Neural cell (in vitro differentiated cells): ENCODE measurements around the gene CFAP92. TPM values are rescaled to one million over a fixed set of nuclear protein-coding genes. Genes with fewer than 3 reads are reported as not detected.

ENCODE experiments used
- H2AFZ ChIP-seq: fragments of 200-600, 300-800 bp; sonication (generic), shearing (Covaris generic); 2 replicates; pipeline ENCODE4 v1.6.0; 2014; ENCODE audit warnings: low read depth, mild to moderate bottlenecking, antibody characterized with exemption, low read length, moderate library complexity
- H3F3A ChIP-seq: fragments of 200-600 bp; shearing (Covaris generic); 2 replicates; pipeline ENCODE4 v1.6.1; 2016; ENCODE audit warnings: mild to moderate bottlenecking, moderate library complexity, mixed read lengths, antibody characterized with exemption, low read length; ENCODE audit not compliant: insufficient read depth, poor library complexity, severe bottlenecking
- H3K27ac ChIP-seq: fragments of 200-600, 300-800 bp; sonication (generic), shearing (Covaris generic); 2 replicates; pipeline ENCODE4 v1.5.1; 2014; ENCODE audit warnings: mild to moderate bottlenecking, low read length, moderate library complexity
- H3K27me3 ChIP-seq: fragments of 300-800, 200-600 bp; sonication (generic), shearing (Covaris generic); 2 replicates; pipeline ENCODE4 v1.6.0; 2014; ENCODE audit warnings: mild to moderate bottlenecking, low read depth, low read length, moderate library complexity; ENCODE audit not compliant: insufficient read depth
- H3K36me3 ChIP-seq: fragments of 300-800, 200-600 bp; sonication (generic), shearing (Covaris generic); 2 replicates; pipeline ENCODE4 v1.5.1; 2014; ENCODE audit warnings: mild to moderate bottlenecking, antibody characterized with exemption, low read length, moderate library complexity; ENCODE audit not compliant: insufficient read depth
- H3K4me2 ChIP-seq: fragments of 300-800, 200-600 bp; sonication (generic), shearing (Covaris generic); 2 replicates; pipeline ENCODE4 v1.6.0; 2014; ENCODE audit warnings: mild to moderate bottlenecking, low read length
- H3K4me3 ChIP-seq: fragments of 300-800, 200-600 bp; sonication (generic), shearing (Covaris generic); 2 replicates; pipeline ENCODE4 v1.5.1; 2014; ENCODE audit warnings: mild to moderate bottlenecking, low read length, moderate library complexity
- H3K79me2 ChIP-seq: fragments of 200-600 bp; shearing (Covaris generic); replicated peaks from 2 replicates; pipeline ENCODE4 v1.6.0; 2014; ENCODE audit warnings: mild to moderate bottlenecking, low read length, moderate library complexity; ENCODE audit not compliant: insufficient read depth
- H3K9ac ChIP-seq: fragments of 300-800, 200-600 bp; sonication (generic), shearing (Covaris generic); 2 replicates; pipeline ENCODE4 v1.6.1; 2016; ENCODE audit warnings: mild to moderate bottlenecking, low read length, mixed read lengths
- H3K9me2 ChIP-seq: fragments of 200-600 bp; shearing (Covaris generic); 2 replicates; pipeline ENCODE4 v1.6.1; 2016; ENCODE audit warnings: mild to moderate bottlenecking, low read length, mixed read lengths; ENCODE audit not compliant: insufficient read depth
- H3K9me3 ChIP-seq: fragments of 200-600, 300-800 bp; sonication (generic), shearing (Covaris generic); 2 replicates; pipeline ENCODE4 v1.6.1; 2016; ENCODE audit warnings: mild to moderate bottlenecking, mixed run types, low read length, moderate library complexity, mixed read lengths
- H4K20me1 ChIP-seq: fragments of 200-600 bp; shearing (Covaris generic); 2 replicates; pipeline ENCODE4 v1.6.1; 2016; ENCODE audit warnings: mild to moderate bottlenecking, mixed run types; ENCODE audit not compliant: insufficient read depth
- EP300 ChIP-seq: fragments of 450-650 bp; conservative IDR thresholded peaks from 2 replicates; pipeline ENCODE4 v1.6.1; 2014; ENCODE audit warnings: antibody characterized with exemption, mild to moderate bottlenecking, moderate library complexity; ENCODE audit not compliant: poor library complexity, severe bottlenecking
- EZH2 ChIP-seq: fragments of 200-600, 300-800 bp; shearing (Covaris generic), sonication (generic); IDR thresholded peaks from 2 replicates; pipeline ENCODE4 v1.6.1; 2014; ENCODE audit warnings: antibody characterized with exemption, low read length, borderline replicate concordance, mild to moderate bottlenecking; ENCODE audit not compliant: insufficient read depth, poor library complexity, severe bottlenecking
- POLR2AphosphoS5 ChIP-seq: IDR thresholded peaks from 2 replicates; pipeline ENCODE4 v1.6.1; 2012
- RAD21 ChIP-seq: fragments of 450-650 bp; conservative IDR thresholded peaks from 2 replicates; pipeline ENCODE4 v1.6.1; 2014; ENCODE audit warnings: antibody characterized with exemption, mild to moderate bottlenecking, moderate library complexity
- SMC3 ChIP-seq: fragments of 450-650 bp; conservative IDR thresholded peaks from 2 replicates; pipeline ENCODE4 v1.6.1; 2014; ENCODE audit warnings: antibody characterized with exemption, mild to moderate bottlenecking, moderate library complexity; ENCODE audit not compliant: poor library complexity
- TAF1 ChIP-seq: IDR thresholded peaks from 2 replicates; pipeline ENCODE4 v1.6.1; 2012; ENCODE audit warnings: low read depth
- polyA plus RNA-seq: library from polyadenylated mRNA; depleted of rRNA; stranded (reverse); fragments of >200 nt; gene quantifications from 2 replicates; pipeline ENCODE4 v1.2.3, GENCODE V29; 2014
- TF ChIP-seq, protein P1 (sequence below): IDR thresholded peaks from 2 replicates; pipeline ENCODE4 v1.6.1; 2012; ENCODE audit warnings: borderline replicate concordance
- TF ChIP-seq, protein P2 (sequence below): fragments of 450-650 bp; IDR thresholded peaks from 2 replicates; pipeline ENCODE4 v1.5.1; 2014; ENCODE audit warnings: antibody characterized with exemption, mild to moderate bottlenecking, moderate library complexity; ENCODE audit not compliant: poor library complexity, severe bottlenecking

The CFAP92 gene
- polyA plus RNA-seq, 1 donor from 2014 or later = 0.69 TPM

DNA sequence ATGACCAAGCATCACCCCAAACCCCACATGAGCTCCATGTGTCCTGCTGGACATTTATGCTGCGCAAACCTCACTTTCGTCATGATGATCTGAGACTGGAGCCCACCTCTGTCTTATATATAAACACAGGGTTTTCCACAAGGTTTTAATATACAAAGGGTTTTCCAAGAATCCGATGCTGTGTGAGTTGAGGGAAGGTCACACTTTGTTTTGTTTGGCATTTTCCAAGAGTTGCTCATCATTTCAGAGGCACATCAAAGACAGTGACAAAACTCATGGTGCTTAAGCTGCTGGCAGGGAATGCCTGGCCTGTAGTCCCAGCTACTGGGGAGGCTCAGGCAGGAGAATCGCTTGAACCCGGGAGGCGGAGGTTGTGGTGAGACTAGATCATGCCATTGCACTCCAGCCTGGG lies 27.3 kb upstream of the CFAP92 start:
- TF ChIP-seq TAF1 (no peak), EP300 (no peak), POLR2AphosphoS5 (no peak), RAD21 (no peak)
- TF ChIP-seq, protein P1, sequence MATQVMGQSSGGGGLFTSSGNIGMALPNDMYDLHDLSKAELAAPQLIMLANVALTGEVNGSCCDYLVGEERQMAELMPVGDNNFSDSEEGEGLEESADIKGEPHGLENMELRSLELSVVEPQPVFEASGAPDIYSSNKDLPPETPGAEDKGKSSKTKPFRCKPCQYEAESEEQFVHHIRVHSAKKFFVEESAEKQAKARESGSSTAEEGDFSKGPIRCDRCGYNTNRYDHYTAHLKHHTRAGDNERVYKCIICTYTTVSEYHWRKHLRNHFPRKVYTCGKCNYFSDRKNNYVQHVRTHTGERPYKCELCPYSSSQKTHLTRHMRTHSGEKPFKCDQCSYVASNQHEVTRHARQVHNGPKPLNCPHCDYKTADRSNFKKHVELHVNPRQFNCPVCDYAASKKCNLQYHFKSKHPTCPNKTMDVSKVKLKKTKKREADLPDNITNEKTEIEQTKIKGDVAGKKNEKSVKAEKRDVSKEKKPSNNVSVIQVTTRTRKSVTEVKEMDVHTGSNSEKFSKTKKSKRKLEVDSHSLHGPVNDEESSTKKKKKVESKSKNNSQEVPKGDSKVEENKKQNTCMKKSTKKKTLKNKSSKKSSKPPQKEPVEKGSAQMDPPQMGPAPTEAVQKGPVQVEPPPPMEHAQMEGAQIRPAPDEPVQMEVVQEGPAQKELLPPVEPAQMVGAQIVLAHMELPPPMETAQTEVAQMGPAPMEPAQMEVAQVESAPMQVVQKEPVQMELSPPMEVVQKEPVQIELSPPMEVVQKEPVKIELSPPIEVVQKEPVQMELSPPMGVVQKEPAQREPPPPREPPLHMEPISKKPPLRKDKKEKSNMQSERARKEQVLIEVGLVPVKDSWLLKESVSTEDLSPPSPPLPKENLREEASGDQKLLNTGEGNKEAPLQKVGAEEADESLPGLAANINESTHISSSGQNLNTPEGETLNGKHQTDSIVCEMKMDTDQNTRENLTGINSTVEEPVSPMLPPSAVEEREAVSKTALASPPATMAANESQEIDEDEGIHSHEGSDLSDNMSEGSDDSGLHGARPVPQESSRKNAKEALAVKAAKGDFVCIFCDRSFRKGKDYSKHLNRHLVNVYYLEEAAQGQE = no peak
- no peaks in the 10 kb centered on the region for H3K27me3 ChIP-seq
- no peaks in the 10 kb centered on the region for H3K9me3 ChIP-seq
- no peaks in the 10 kb centered on the region for H3F3A ChIP-seq
- no peak overlapping the region for H3K4me2 ChIP-seq
- no peaks in the 10 kb centered on the region for H4K20me1 ChIP-seq
- H3K9ac ChIP-seq = no peak overlapping the region
- no peaks in the 10 kb centered on the region for H3K36me3 ChIP-seq
- no peaks in the 10 kb centered on the region for H3K9me2 ChIP-seq
- H3K4me3 ChIP-seq = no peak overlapping the region
- no peaks in the 10 kb centered on the region for H3K79me2 ChIP-seq
- no peak overlapping the region for H2AFZ ChIP-seq
- no peak overlapping the region for H3K27ac ChIP-seq

DNA sequence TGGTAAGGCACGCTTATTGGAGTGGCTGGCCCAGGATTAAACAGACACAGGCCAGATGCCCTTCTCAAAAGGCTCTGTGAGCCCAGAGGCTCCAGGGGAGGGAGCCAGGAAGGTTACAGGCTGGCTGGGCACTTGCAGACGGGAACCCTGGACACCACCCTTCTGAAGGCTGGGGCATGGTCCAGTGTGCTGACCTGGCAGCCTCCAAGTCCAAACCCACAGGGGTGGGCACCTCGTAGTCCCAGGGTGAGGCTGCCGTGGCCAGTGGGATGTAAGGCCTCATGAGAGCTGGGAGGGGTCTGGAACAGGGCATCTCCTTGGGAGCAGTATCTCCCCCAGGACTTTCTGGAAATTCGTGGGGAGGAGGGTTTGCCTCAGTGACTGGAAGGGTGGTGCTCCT lies 26.8 kb upstream of the CFAP92 start:
- H3K9me2 ChIP-seq = no peaks in the 10 kb centered on the region
- no peaks in the 10 kb centered on the region for H3F3A ChIP-seq
- no peaks in the 10 kb centered on the region for H3K27me3 ChIP-seq
- TF ChIP-seq, protein P1 = no peak
- TF ChIP-seq, protein P2, sequence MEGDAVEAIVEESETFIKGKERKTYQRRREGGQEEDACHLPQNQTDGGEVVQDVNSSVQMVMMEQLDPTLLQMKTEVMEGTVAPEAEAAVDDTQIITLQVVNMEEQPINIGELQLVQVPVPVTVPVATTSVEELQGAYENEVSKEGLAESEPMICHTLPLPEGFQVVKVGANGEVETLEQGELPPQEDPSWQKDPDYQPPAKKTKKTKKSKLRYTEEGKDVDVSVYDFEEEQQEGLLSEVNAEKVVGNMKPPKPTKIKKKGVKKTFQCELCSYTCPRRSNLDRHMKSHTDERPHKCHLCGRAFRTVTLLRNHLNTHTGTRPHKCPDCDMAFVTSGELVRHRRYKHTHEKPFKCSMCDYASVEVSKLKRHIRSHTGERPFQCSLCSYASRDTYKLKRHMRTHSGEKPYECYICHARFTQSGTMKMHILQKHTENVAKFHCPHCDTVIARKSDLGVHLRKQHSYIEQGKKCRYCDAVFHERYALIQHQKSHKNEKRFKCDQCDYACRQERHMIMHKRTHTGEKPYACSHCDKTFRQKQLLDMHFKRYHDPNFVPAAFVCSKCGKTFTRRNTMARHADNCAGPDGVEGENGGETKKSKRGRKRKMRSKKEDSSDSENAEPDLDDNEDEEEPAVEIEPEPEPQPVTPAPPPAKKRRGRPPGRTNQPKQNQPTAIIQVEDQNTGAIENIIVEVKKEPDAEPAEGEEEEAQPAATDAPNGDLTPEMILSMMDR = no peak
- TF ChIP-seq SMC3 (no peak), RAD21 (no peak), POLR2AphosphoS5 (no peak), EZH2 (no peak), TAF1 (no peak), EP300 (no peak)
- H4K20me1 ChIP-seq = no peaks in the 10 kb centered on the region
- H3K9ac ChIP-seq = no peak overlapping the region
- no peaks in the 10 kb centered on the region for H3K79me2 ChIP-seq
- no peaks in the 10 kb centered on the region for H3K36me3 ChIP-seq
- H3K4me3 ChIP-seq = no peak overlapping the region
- no peak overlapping the region for H3K4me2 ChIP-seq
- no peak overlapping the region for H2AFZ ChIP-seq
- H3K9me3 ChIP-seq = no peaks in the 10 kb centered on the region
- H3K27ac ChIP-seq = no peak overlapping the region
